ENCODE measurements around the gene C17orf107. TPM values are rescaled to one million over a fixed set of nuclear protein-coding genes. Genes with fewer than 3 reads are reported as not detected.

C17orf107 gene
- total RNA-seq, 2 experiments from 2014 or later: 28.9 to 30.5 TPM

- H3K27me3 ChIP-seq (ENCODE audit: control insufficient read depth in 1 of 2, insufficient read depth in 2 of 2, low read length in 2 of 2): no peaks in the 10 kb centered on the region
- H3K9me3 Mint-ChIP-seq: no peaks in the 10 kb centered on the region
- H3K36me3 Mint-ChIP-seq (ENCODE audit: low read depth): peaks cover 43% of the 10 kb centered on the region
- H3K4me1 ChIP-seq (ENCODE audit: insufficient read depth, low read length): peaks cover 45% of the 10 kb centered on the region
- intact Hi-C loops (cut with DNase I, micrococcal nuclease): loop anchor here (1.0 to 5.0 kb wide), 5 partner anchors 9 to 237 kb away; partner anchors contain the start of genes ARRB2 (in 2 of the 2), INCA1 (in 1 of the 2), KIF1C (in 1 of the 2) and RNF167 (in 1 of the 2)
- peak overlapping the region; percentile 99 for H3K4me3 ChIP-seq (ENCODE audit: low read length)
- H3K27me3 Mint-ChIP-seq: no peaks in the 10 kb centered on the region
- peak overlapping the region; percentile 84 to 98 for H3K27ac ChIP-seq (ENCODE audit: low read depth in 1 of 2, low read length in 2 of 2)
- peak overlapping the region; percentile 99 for H3K4me3 Mint-ChIP-seq
- H3K4me1 Mint-ChIP-seq (ENCODE audit: low read depth): peaks cover 51% of the 10 kb centered on the region
- TF ChIP-seq CTCF (IDR thresholded peaks at IDR 0.05): no peak
- peaks cover 29% of the 10 kb centered on the region for H3K36me3 ChIP-seq (ENCODE audit: insufficient read depth, low read length)
- H3K9me3 ChIP-seq (ENCODE audit: control insufficient read depth in 1 of 2, insufficient read depth in 1 of 2, low read length in 2 of 2): peaks cover 0 to 3% of the 10 kb centered on the region in 2 experiments
- H3K27ac Mint-ChIP-seq: peak overlapping the region; percentile 90
- ATAC-seq (ENCODE audit: poor library complexity) (peak; percentile 32), DNase-seq (peak in 13 of 14 experiments; percentile 36 to 89 (median 66))
- ChIA-PET CTCF (interaction anchor here (1.2 to 1.5 kb wide), 2 partner anchors 19 to 50 kb away, joined by 3 to 4 read pairs; partner anchors contain the start of genes C17orf107 and SPAG7), POLR2A (interaction anchor here (1.0 to 13.9 kb wide), 19 partner anchors 8 to 806 kb away, joined by 3 to 350 read pairs (median 5); partner anchors contain the start of genes ARRB2, C17orf107, CHRNE and CYB5D2)
Measured at GRCh38 chr17:4948931-4949320, 49.6 kb downstream of the C17orf107 start.

- peaks cover 45% of the 10 kb centered on the region for H3K4me1 Mint-ChIP-seq (ENCODE audit: low read depth)
- no peaks in the 10 kb centered on the region for H3K9me3 Mint-ChIP-seq
- H3K27ac Mint-ChIP-seq: peak overlapping the region; percentile 90
- intact Hi-C loops (cut with DNase I, micrococcal nuclease): loop anchor here (1.0 to 5.0 kb wide), 5 partner anchors 17 to 237 kb away; partner anchors contain the start of genes ARRB2 (in 2 of the 2), INCA1 (in 1 of the 2), KIF1C (in 1 of the 2) and SPAG7 (in 1 of the 2)
- peaks cover 37% of the 10 kb centered on the region for H3K36me3 Mint-ChIP-seq (ENCODE audit: low read depth)
- H3K27me3 ChIP-seq (ENCODE audit: control insufficient read depth in 1 of 2, insufficient read depth in 2 of 2, low read length in 2 of 2): no peaks in the 10 kb centered on the region
- CTCF ChIA-PET: interaction anchor here (1.2 kb wide), 1 partner anchor 18 kb away, joined by 4 read pairs; the partner anchor contains the start of gene SPAG7
- H3K4me3 Mint-ChIP-seq: peak overlapping the region; percentile 93
- no peaks in the 10 kb centered on the region for H3K27me3 Mint-ChIP-seq
- TF ChIP-seq CTCF (IDR thresholded peaks at IDR 0.05): peak; percentile 10
- POLR2A ChIA-PET: interaction anchor here (1.0 to 13.9 kb wide), 13 partner anchors 8 to 239 kb away, joined by 3 to 350 read pairs (median 6); partner anchors contain the start of genes ARRB2, CHRNE, INCA1 and KIF1C
- H3K4me1 ChIP-seq (ENCODE audit: insufficient read depth, low read length): peaks cover 39% of the 10 kb centered on the region
- peak; percentile 56 to 94 (median 68) for DNase-seq
- H3K9me3 ChIP-seq (ENCODE audit: control insufficient read depth in 1 of 2, insufficient read depth in 1 of 2, low read length in 2 of 2): peaks cover 0 to 3% of the 10 kb centered on the region in 2 experiments
- peak overlapping the region; percentile 84 to 98 for H3K27ac ChIP-seq (ENCODE audit: low read depth in 1 of 2, low read length in 2 of 2)
- peak; percentile 40 for ATAC-seq (ENCODE audit: poor library complexity)
- H3K36me3 ChIP-seq (ENCODE audit: insufficient read depth, low read length): peaks cover 27% of the 10 kb centered on the region
- H3K4me3 ChIP-seq (ENCODE audit: low read length): peak overlapping the region; percentile 99
Measured at GRCh38 chr17:4949321-4950074, 50.2 kb downstream of the C17orf107 start.

- Histone ChIP-seq H3K4me3 (ENCODE audit: low read length) (peak overlapping the region; percentile 99), H3K4me1 (ENCODE audit: insufficient read depth, low read length) (peaks cover 32% of the 10 kb centered on the region), H3K36me3 (ENCODE audit: insufficient read depth, low read length) (peaks cover 20% of the 10 kb centered on the region), H3K9me3 (ENCODE audit: control insufficient read depth in 1 of 2, insufficient read depth in 1 of 2, low read length in 2 of 2) (peaks cover 0 to 3% of the 10 kb centered on the region in 2 experiments), H3K27ac (ENCODE audit: low read depth in 1 of 2, low read length in 2 of 2) (peak overlapping the region; percentile 73 to 98), H3K27me3 (ENCODE audit: control insufficient read depth in 1 of 2, insufficient read depth in 2 of 2, low read length in 2 of 2) (no peaks in the 10 kb centered on the region)
- Mint-ChIP-seq H3K27me3 (no peaks in the 10 kb centered on the region), H3K9me3 (no peaks in the 10 kb centered on the region), H3K4me1 (ENCODE audit: low read depth) (peaks cover 38% of the 10 kb centered on the region), H3K4me3 (peak overlapping the region; percentile 86), H3K27ac (peak overlapping the region; percentile 83), H3K36me3 (ENCODE audit: low read depth) (peaks cover 30% of the 10 kb centered on the region)
- DNase-seq: peak in 6 of 14 experiments; percentile 19 to 80 (median 42)
- POLR2A ChIA-PET: interaction anchor here (0.9 to 13.9 kb wide), 5 partner anchors 12 to 240 kb away, joined by 3 to 350 read pairs (median 7); partner anchors contain the start of genes ARRB2, C17orf107, RNF167 and SLC25A11
- intact Hi-C loops (cut with DNase I, micrococcal nuclease): loop anchor here in 1 of 2 experiments (1.0 kb wide), 1 partner anchor 16 kb away; no protein-coding TSS in a partner anchor
- CTCF ChIA-PET: no interaction called here
- TF ChIP-seq CTCF (IDR thresholded peaks at IDR 0.05): no peak
- ATAC-seq (ENCODE audit: poor library complexity): peak; percentile 3
Measured at GRCh38 chr17:4950075-4950745, 50.9 kb downstream of the C17orf107 start.
